K562 (cell line): Measurements from ENCODE around the gene VSIG4. TPM values are rescaled to one million over a fixed set of nuclear protein-coding genes. Genes with fewer than 3 reads are reported as not detected.
A peak's percentile ranks its signal among the peaks of the same experiment; 100 is the strongest.

Experiments
- BCLAF1 ChIP-seq, 2 experiments: fragments of 450-650 bp in 1 of 2; IDR thresholded peaks; 2 replicates each; pipeline ENCODE4 v1.6.1; 2011 to 2017; ENCODE audit warnings: low read depth in 2 of 2, antibody characterized with exemption in 1 of 2, borderline replicate concordance in 1 of 2, low read length in 1 of 2, mild to moderate bottlenecking in 1 of 2, mixed read lengths in 1 of 2; ENCODE audit not compliant: control insufficient read depth in 1 of 2
- CHCHD3 ChIP-seq: fragments of 250-450 bp; sonication (Bioruptor Pico); IDR thresholded peaks from 2 replicates; pipeline ENCODE4 v2.1.2; 2022; ENCODE audit warnings: mild to moderate bottlenecking
- DNMT1 ChIP-seq: fragments of 450-650 bp; IDR thresholded peaks from 2 replicates; pipeline ENCODE4 v1.6.1; 2016; ENCODE audit warnings: antibody characterized with exemption, mild to moderate bottlenecking
- ELF1 ChIP-seq: fragments of 200-800 bp; sonication (Bioruptor generic); IDR thresholded peaks from 2 replicates; pipeline ENCODE4 v1.6.1; 2016; ENCODE audit warnings: missing genetic modification characterization, missing compliant biosample characterization
- GABPA ChIP-seq: fragments of 200-800 bp; sonication (Bioruptor generic); conservative IDR thresholded peaks from 2 replicates; pipeline ENCODE4 v1.6.1; 2016; ENCODE audit warnings: low read depth, missing genetic modification characterization, missing compliant biosample characterization
- JUND ChIP-seq, 2 experiments: IDR thresholded peaks; 2 replicates in 1 of 2; 3 replicates in 1 of 2; pipeline ENCODE4 v1.6.1; 2011; ENCODE audit warnings: borderline replicate concordance in 2 of 2, low read depth in 2 of 2, low read length in 2 of 2, improper control_type of control experiment in 1 of 2, missing biosample characterization in 1 of 2, missing genetic modification characterization in 1 of 2, missing genetic modification reagents in 1 of 2
- MAX ChIP-seq: sonication (generic); formaldehyde crosslinking; IDR thresholded peaks from 2 replicates; pipeline ENCODE4 v1.9.0; 2022; ENCODE audit warnings: mild to moderate bottlenecking, missing genetic modification reagents
- MEIS2 ChIP-seq: fragments of 450-650 bp; IDR thresholded peaks from 2 replicates; pipeline ENCODE4 v1.6.1; 2014; ENCODE audit warnings: mild to moderate bottlenecking; ENCODE audit not compliant: partially characterized antibody
- NELFE ChIP-seq: IDR thresholded peaks from 2 replicates; pipeline ENCODE4 v1.6.1; 2011; ENCODE audit warnings: mild to moderate bottlenecking; ENCODE audit not compliant: insufficient read depth, insufficient read length
- NR4A1 ChIP-seq, 2 experiments: fragments of 250-450 bp in 1 of 2; fragments of 450-650 bp in 1 of 2; sonication (Bioruptor Pico) in 1 of 2; IDR thresholded peaks; 2 replicates each; pipeline versions ENCODE4 v1.4.0 to v1.6.1; 2016 to 2020; ENCODE audit warnings: mild to moderate bottlenecking in 2 of 2, missing compliant biosample characterization in 1 of 2, missing genetic modification characterization in 1 of 2, moderate library complexity in 1 of 2
- SMARCA4 ChIP-seq: fragments of 450-650 bp; IDR thresholded peaks from 2 replicates; pipeline ENCODE4 v1.6.1; 2016
- TBL1XR1 ChIP-seq, 2 experiments: IDR thresholded peaks; 2 replicates each; pipeline ENCODE4 v1.6.1; 2012; ENCODE audit warnings: improper control_type of control experiment in 2 of 2, low read length in 2 of 2, mild to moderate bottlenecking in 1 of 2
- UBTF ChIP-seq, 2 experiments: IDR thresholded peaks; 2 replicates each; pipeline ENCODE4 v1.6.1; 2012; ENCODE audit warnings: improper control_type of control experiment in 2 of 2, low read depth in 2 of 2, low read length in 2 of 2, borderline replicate concordance in 1 of 2
- ZFP1 ChIP-seq: fragments of 450-650 bp; formaldehyde crosslinking; IDR thresholded peaks from 2 replicates; pipeline ENCODE4 v1.4.0; 2020; ENCODE audit warnings: mild to moderate bottlenecking, mixed read lengths
- ZFP91 ChIP-seq: sonication (generic); formaldehyde crosslinking; IDR thresholded peaks from 2 replicates; pipeline ENCODE4 v1.8.0; 2022; ENCODE audit warnings: mild to moderate bottlenecking, missing genetic modification reagents
- ZNF134 ChIP-seq: fragments of 250-450 bp; sonication (Bioruptor Pico); conservative IDR thresholded peaks from 2 replicates; pipeline ENCODE4 v1.4.0; 2020
- ZNF140 ChIP-seq: fragments of 250-450 bp; sonication (Bioruptor Pico); IDR thresholded peaks from 2 replicates; pipeline ENCODE4 v1.8.0; 2021; ENCODE audit warnings: moderate library complexity, mild to moderate bottlenecking, inconsistent platforms
- ZNF263 ChIP-seq: sonication (generic); formaldehyde crosslinking; IDR thresholded peaks from 2 replicates; pipeline ENCODE4 v1.8.0; 2022; ENCODE audit warnings: mild to moderate bottlenecking, missing genetic modification reagents, borderline replicate concordance
- ZZZ3 ChIP-seq: fragments of 450-650 bp; IDR thresholded peaks from 2 replicates; pipeline ENCODE4 v1.6.1; 2016; ENCODE audit warnings: antibody characterized with exemption, mild to moderate bottlenecking, moderate library complexity
- polyA plus RNA-seq, 8 experiments: library from polyadenylated mRNA; depleted of rRNA in 4 of 8; stranded (reverse) in 5 of 8; unstranded in 3 of 8; fragments of >200 nt; fragmentation: Nextera tagmentation in 2 of 8; fragmentation: Illumina TruSeq in 1 of 8; extraction: Ambion mirVana in 2 of 8; extraction: Trizol in 1 of 8; gene quantifications; 2 replicates each; pipeline versions ENCODE4 v1.2.1 to v1.2.3, GENCODE V29; 2011 to 2014; ENCODE audit warnings: inconsistent platforms in 1 of 8, missing spikeins in 1 of 8
- total RNA-seq, 7 experiments: library from RNA; depleted of rRNA in 6 of 7; stranded (reverse); fragments of >200 nt in 6 of 7; fragmentation: Illumina TruSeq in 2 of 7; extraction: Trizol in 2 of 7; gene quantifications; 2 replicates each; pipeline versions ENCODE4 v1.2.1 to v1.2.3, GENCODE V29; 2011 to 2021; ENCODE audit warnings: low replicate concordance in 1 of 7

VSIG4 gene
- total and polyA plus RNA-seq, 9 of the 15 experiments (the other 6 are each of a cell fraction or from before 2014, with no cell fraction given): 0.22 to 1.6 (median 0.46) TPM; not detected in 1

GRCh38 chrX:66030505-66031317 lies 9.2 kb downstream of the VSIG4 start (continued):
- no peak for TF ChIP-seq JUND (IDR thresholded peaks at IDR 0.05; ENCODE audit: borderline replicate concordance, low read depth, low read length)
- no peak for TF ChIP-seq JUND (tag; IDR thresholded peaks at IDR 0.05; ENCODE audit: borderline replicate concordance, low read depth, low read length)
- no peak for TF ChIP-seq ZNF263 (CRISPR knock-in tag)
- no peak for TF ChIP-seq BCLAF1 (IDR thresholded peaks at IDR 0.05; ENCODE audit: borderline replicate concordance in 1 of 2, control insufficient read depth in 1 of 2, low read depth in 2 of 2, low read length in 1 of 2)
- TF ChIP-seq ZZZ3: no peak
- no peak for TF ChIP-seq DNMT1
- TF ChIP-seq ZFP91 (CRISPR knock-in tag): no peak
- no peak for TF ChIP-seq NR4A1 (CRISPR knock-in tag; IDR thresholded peaks at IDR 0.05)
- no peak for TF ChIP-seq NR4A1 (tag; IDR thresholded peaks at IDR 0.05)
- TF ChIP-seq SMARCA4: peak; percentile 76
- TF ChIP-seq GABPA: no peak
- TF ChIP-seq UBTF (IDR thresholded peaks at IDR 0.05; ENCODE audit: borderline replicate concordance in 1 of 2, low read depth in 2 of 2, low read length in 2 of 2): no peak
- TF ChIP-seq ZNF140 (CRISPR knock-in tag): no peak
- TF ChIP-seq ZFP1 (CRISPR knock-in tag): no peak
- no peak for TF ChIP-seq CHCHD3 (CRISPR knock-in tag)
- no peak for TF ChIP-seq NELFE
- peak in 1 of 2 experiments; percentile 44; a peak in 1 of 4 replicates for TF ChIP-seq TBL1XR1 (IDR thresholded peaks at IDR 0.05; ENCODE audit: low read length in 2 of 2)
- TF ChIP-seq MEIS2: peak; percentile 48
- no peak for TF ChIP-seq ZNF134 (CRISPR knock-in tag)
- no peak for TF ChIP-seq MAX (CRISPR knock-in tag)
- TF ChIP-seq ELF1 (tag): no peak
